Upper lobe of left lung (tissue), 4 donors: ENCODE results near the gene CNTNAP2.

Experiments used
- POLR2A ChIP-seq, 4 donors: fragments of 450-650 bp; IDR thresholded peaks; one replicate each; pipeline ENCODE4 v1.5.1; 2016 to 2017; ENCODE audit warnings: antibody characterized with exemption in 4 of 4, mild to moderate bottlenecking in 2 of 4
- POLR2AphosphoS5 ChIP-seq, 2 donors: sonication (generic); formaldehyde crosslinking; IDR thresholded peaks; one replicate each; pipeline ENCODE4 v1.5.1; 2017; ENCODE audit warnings: antibody characterized with exemption in 2 of 2
- TF ChIP-seq, protein P1 (sequence below), 6 experiments: fragments of 450-650 bp in 4 of 6; fragments of 200-600 bp in 2 of 6; sonication (generic) in 2 of 6; IDR thresholded peaks; one replicate each; pipeline ENCODE4 v1.5.1; 2016 to 2019; ENCODE audit warnings: antibody characterized with exemption in 6 of 6

- TF ChIP-seq, protein P1, sequence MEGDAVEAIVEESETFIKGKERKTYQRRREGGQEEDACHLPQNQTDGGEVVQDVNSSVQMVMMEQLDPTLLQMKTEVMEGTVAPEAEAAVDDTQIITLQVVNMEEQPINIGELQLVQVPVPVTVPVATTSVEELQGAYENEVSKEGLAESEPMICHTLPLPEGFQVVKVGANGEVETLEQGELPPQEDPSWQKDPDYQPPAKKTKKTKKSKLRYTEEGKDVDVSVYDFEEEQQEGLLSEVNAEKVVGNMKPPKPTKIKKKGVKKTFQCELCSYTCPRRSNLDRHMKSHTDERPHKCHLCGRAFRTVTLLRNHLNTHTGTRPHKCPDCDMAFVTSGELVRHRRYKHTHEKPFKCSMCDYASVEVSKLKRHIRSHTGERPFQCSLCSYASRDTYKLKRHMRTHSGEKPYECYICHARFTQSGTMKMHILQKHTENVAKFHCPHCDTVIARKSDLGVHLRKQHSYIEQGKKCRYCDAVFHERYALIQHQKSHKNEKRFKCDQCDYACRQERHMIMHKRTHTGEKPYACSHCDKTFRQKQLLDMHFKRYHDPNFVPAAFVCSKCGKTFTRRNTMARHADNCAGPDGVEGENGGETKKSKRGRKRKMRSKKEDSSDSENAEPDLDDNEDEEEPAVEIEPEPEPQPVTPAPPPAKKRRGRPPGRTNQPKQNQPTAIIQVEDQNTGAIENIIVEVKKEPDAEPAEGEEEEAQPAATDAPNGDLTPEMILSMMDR (IDR thresholded peaks at IDR 0.05), result no peak
- no peak for TF ChIP-seq POLR2A (IDR thresholded peaks at IDR 0.05)
- no peak for TF ChIP-seq POLR2AphosphoS5 (IDR thresholded peaks at IDR 0.05)
Observed at GRCh38 chr7:147089608-147090007, 973.0 kb downstream of the CNTNAP2 start.
